Neural cell (in vitro differentiated cells): ENCODE data around the gene AURKA. TPM values are rescaled to one million over a fixed set of nuclear protein-coding genes. Genes with fewer than 3 reads are reported as not detected.

Experiments
- H2AFZ ChIP-seq: fragments of 200-600, 300-800 bp; sonication (generic), shearing (Covaris generic); 2 replicates; pipeline ENCODE4 v1.6.0; 2014; ENCODE audit warnings: low read depth, mild to moderate bottlenecking, antibody characterized with exemption, low read length, moderate library complexity
- H3F3A ChIP-seq: fragments of 200-600 bp; shearing (Covaris generic); 2 replicates; pipeline ENCODE4 v1.6.1; 2016; ENCODE audit warnings: mild to moderate bottlenecking, moderate library complexity, mixed read lengths, antibody characterized with exemption, low read length; ENCODE audit not compliant: insufficient read depth, poor library complexity, severe bottlenecking
- H3K27ac ChIP-seq: fragments of 200-600, 300-800 bp; sonication (generic), shearing (Covaris generic); 2 replicates; pipeline ENCODE4 v1.5.1; 2014; ENCODE audit warnings: mild to moderate bottlenecking, low read length, moderate library complexity
- H3K27me3 ChIP-seq: fragments of 300-800, 200-600 bp; sonication (generic), shearing (Covaris generic); 2 replicates; pipeline ENCODE4 v1.6.0; 2014; ENCODE audit warnings: mild to moderate bottlenecking, low read depth, low read length, moderate library complexity; ENCODE audit not compliant: insufficient read depth
- H3K36me3 ChIP-seq: fragments of 300-800, 200-600 bp; sonication (generic), shearing (Covaris generic); 2 replicates; pipeline ENCODE4 v1.5.1; 2014; ENCODE audit warnings: mild to moderate bottlenecking, antibody characterized with exemption, low read length, moderate library complexity; ENCODE audit not compliant: insufficient read depth
- H3K4me2 ChIP-seq: fragments of 300-800, 200-600 bp; sonication (generic), shearing (Covaris generic); 2 replicates; pipeline ENCODE4 v1.6.0; 2014; ENCODE audit warnings: mild to moderate bottlenecking, low read length
- H3K4me3 ChIP-seq: fragments of 300-800, 200-600 bp; sonication (generic), shearing (Covaris generic); 2 replicates; pipeline ENCODE4 v1.5.1; 2014; ENCODE audit warnings: mild to moderate bottlenecking, low read length, moderate library complexity
- H3K79me2 ChIP-seq: fragments of 200-600 bp; shearing (Covaris generic); replicated peaks from 2 replicates; pipeline ENCODE4 v1.6.0; 2014; ENCODE audit warnings: mild to moderate bottlenecking, low read length, moderate library complexity; ENCODE audit not compliant: insufficient read depth
- H3K9ac ChIP-seq: fragments of 300-800, 200-600 bp; sonication (generic), shearing (Covaris generic); 2 replicates; pipeline ENCODE4 v1.6.1; 2016; ENCODE audit warnings: mild to moderate bottlenecking, low read length, mixed read lengths
- H3K9me2 ChIP-seq: fragments of 200-600 bp; shearing (Covaris generic); 2 replicates; pipeline ENCODE4 v1.6.1; 2016; ENCODE audit warnings: mild to moderate bottlenecking, low read length, mixed read lengths; ENCODE audit not compliant: insufficient read depth
- H3K9me3 ChIP-seq: fragments of 200-600, 300-800 bp; sonication (generic), shearing (Covaris generic); 2 replicates; pipeline ENCODE4 v1.6.1; 2016; ENCODE audit warnings: mild to moderate bottlenecking, mixed run types, low read length, moderate library complexity, mixed read lengths
- H4K20me1 ChIP-seq: fragments of 200-600 bp; shearing (Covaris generic); 2 replicates; pipeline ENCODE4 v1.6.1; 2016; ENCODE audit warnings: mild to moderate bottlenecking, mixed run types; ENCODE audit not compliant: insufficient read depth
- EP300 ChIP-seq: fragments of 450-650 bp; conservative IDR thresholded peaks from 2 replicates; pipeline ENCODE4 v1.6.1; 2014; ENCODE audit warnings: antibody characterized with exemption, mild to moderate bottlenecking, moderate library complexity; ENCODE audit not compliant: poor library complexity, severe bottlenecking
- EZH2 ChIP-seq: fragments of 200-600, 300-800 bp; shearing (Covaris generic), sonication (generic); IDR thresholded peaks from 2 replicates; pipeline ENCODE4 v1.6.1; 2014; ENCODE audit warnings: antibody characterized with exemption, low read length, borderline replicate concordance, mild to moderate bottlenecking; ENCODE audit not compliant: insufficient read depth, poor library complexity, severe bottlenecking
- MXI1 ChIP-seq: fragments of 450-650 bp; conservative IDR thresholded peaks from 2 replicates; pipeline ENCODE4 v1.6.1; 2014; ENCODE audit warnings: antibody characterized with exemption, mild to moderate bottlenecking; ENCODE audit not compliant: poor library complexity, severe bottlenecking
- POLR2AphosphoS5 ChIP-seq: IDR thresholded peaks from 2 replicates; pipeline ENCODE4 v1.6.1; 2012
- RAD21 ChIP-seq: fragments of 450-650 bp; conservative IDR thresholded peaks from 2 replicates; pipeline ENCODE4 v1.6.1; 2014; ENCODE audit warnings: antibody characterized with exemption, mild to moderate bottlenecking, moderate library complexity
- SMC3 ChIP-seq: fragments of 450-650 bp; conservative IDR thresholded peaks from 2 replicates; pipeline ENCODE4 v1.6.1; 2014; ENCODE audit warnings: antibody characterized with exemption, mild to moderate bottlenecking, moderate library complexity; ENCODE audit not compliant: poor library complexity
- TAF1 ChIP-seq: IDR thresholded peaks from 2 replicates; pipeline ENCODE4 v1.6.1; 2012; ENCODE audit warnings: low read depth
- polyA plus RNA-seq: library from polyadenylated mRNA; depleted of rRNA; stranded (reverse); fragments of >200 nt; gene quantifications from 2 replicates; pipeline ENCODE4 v1.2.3, GENCODE V29; 2014
- TF ChIP-seq, protein P1 (sequence below): fragments of 450-650 bp; IDR thresholded peaks from 2 replicates; pipeline ENCODE4 v1.5.1; 2014; ENCODE audit warnings: antibody characterized with exemption, mild to moderate bottlenecking, moderate library complexity; ENCODE audit not compliant: poor library complexity, severe bottlenecking
- TF ChIP-seq, protein P2 (sequence below): IDR thresholded peaks from 2 replicates; pipeline ENCODE4 v1.6.1; 2012; ENCODE audit warnings: borderline replicate concordance

Gene AURKA
- polyA plus RNA-seq, 1 donor from 2014 or later: 2.5 TPM

DNA sequence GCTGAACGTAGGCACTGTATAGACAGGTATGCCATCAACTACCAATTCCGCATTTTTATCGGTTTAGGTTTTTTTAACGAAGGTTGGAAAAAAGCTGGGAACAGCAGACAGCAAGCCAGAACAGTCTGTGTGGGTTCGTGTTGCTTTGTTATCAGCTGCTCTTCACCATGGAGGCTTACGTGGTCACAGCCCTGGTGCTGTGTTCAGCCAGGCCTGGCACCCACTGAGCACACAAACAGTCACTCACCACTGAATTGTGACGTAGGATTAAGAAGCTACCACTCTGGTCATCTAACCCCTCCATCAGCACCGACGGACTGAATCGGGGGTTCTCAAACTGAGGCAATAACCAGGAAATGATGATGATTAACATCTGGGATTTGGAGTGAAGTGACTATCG, 20.0 kb downstream of the AURKA start:
- Histone ChIP-seq H2AFZ (no peak overlapping the region), H3K79me2 (peaks cover 6% of the 10 kb centered on the region), H3K27ac (no peak overlapping the region), H3K9me3 (no peaks in the 10 kb centered on the region), H3K4me3 (no peak overlapping the region), H4K20me1 (no peaks in the 10 kb centered on the region), H3K4me2 (no peak overlapping the region), H3K36me3 (no peaks in the 10 kb centered on the region), H3F3A (no peaks in the 10 kb centered on the region), H3K9me2 (no peaks in the 10 kb centered on the region), H3K27me3 (no peaks in the 10 kb centered on the region), H3K9ac (no peak overlapping the region)
- TF ChIP-seq MXI1: no peak
- TF ChIP-seq, protein P1, sequence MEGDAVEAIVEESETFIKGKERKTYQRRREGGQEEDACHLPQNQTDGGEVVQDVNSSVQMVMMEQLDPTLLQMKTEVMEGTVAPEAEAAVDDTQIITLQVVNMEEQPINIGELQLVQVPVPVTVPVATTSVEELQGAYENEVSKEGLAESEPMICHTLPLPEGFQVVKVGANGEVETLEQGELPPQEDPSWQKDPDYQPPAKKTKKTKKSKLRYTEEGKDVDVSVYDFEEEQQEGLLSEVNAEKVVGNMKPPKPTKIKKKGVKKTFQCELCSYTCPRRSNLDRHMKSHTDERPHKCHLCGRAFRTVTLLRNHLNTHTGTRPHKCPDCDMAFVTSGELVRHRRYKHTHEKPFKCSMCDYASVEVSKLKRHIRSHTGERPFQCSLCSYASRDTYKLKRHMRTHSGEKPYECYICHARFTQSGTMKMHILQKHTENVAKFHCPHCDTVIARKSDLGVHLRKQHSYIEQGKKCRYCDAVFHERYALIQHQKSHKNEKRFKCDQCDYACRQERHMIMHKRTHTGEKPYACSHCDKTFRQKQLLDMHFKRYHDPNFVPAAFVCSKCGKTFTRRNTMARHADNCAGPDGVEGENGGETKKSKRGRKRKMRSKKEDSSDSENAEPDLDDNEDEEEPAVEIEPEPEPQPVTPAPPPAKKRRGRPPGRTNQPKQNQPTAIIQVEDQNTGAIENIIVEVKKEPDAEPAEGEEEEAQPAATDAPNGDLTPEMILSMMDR: no peak
- no peak for TF ChIP-seq POLR2AphosphoS5
- no peak for TF ChIP-seq SMC3
- no peak for TF ChIP-seq EP300
- TF ChIP-seq, protein P2, sequence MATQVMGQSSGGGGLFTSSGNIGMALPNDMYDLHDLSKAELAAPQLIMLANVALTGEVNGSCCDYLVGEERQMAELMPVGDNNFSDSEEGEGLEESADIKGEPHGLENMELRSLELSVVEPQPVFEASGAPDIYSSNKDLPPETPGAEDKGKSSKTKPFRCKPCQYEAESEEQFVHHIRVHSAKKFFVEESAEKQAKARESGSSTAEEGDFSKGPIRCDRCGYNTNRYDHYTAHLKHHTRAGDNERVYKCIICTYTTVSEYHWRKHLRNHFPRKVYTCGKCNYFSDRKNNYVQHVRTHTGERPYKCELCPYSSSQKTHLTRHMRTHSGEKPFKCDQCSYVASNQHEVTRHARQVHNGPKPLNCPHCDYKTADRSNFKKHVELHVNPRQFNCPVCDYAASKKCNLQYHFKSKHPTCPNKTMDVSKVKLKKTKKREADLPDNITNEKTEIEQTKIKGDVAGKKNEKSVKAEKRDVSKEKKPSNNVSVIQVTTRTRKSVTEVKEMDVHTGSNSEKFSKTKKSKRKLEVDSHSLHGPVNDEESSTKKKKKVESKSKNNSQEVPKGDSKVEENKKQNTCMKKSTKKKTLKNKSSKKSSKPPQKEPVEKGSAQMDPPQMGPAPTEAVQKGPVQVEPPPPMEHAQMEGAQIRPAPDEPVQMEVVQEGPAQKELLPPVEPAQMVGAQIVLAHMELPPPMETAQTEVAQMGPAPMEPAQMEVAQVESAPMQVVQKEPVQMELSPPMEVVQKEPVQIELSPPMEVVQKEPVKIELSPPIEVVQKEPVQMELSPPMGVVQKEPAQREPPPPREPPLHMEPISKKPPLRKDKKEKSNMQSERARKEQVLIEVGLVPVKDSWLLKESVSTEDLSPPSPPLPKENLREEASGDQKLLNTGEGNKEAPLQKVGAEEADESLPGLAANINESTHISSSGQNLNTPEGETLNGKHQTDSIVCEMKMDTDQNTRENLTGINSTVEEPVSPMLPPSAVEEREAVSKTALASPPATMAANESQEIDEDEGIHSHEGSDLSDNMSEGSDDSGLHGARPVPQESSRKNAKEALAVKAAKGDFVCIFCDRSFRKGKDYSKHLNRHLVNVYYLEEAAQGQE: no peak
- TF ChIP-seq RAD21: no peak
- TF ChIP-seq TAF1: no peak
- no peak for TF ChIP-seq EZH2

DNA sequence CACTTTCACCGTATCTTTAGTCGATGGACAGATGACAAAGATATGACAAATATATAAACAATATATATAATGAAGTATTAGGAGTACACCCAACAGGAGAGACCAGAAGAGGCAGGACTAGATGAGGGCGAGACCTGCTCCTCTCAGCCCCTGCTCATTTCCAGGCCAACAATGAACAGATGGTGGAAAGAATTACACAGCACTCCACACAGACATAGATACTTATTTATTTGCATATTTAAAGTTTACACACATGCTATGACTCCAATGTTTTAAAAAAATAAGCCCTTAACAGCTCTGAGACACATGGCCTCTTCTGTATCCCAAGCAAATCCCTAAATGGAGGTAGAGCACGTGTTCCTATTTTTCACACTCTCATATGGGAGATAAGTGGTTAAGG, 22.8 kb downstream of the AURKA start:
- no peaks in the 10 kb centered on the region for H3K36me3 ChIP-seq
- H3K4me2 ChIP-seq: no peak overlapping the region
- H3F3A ChIP-seq: no peaks in the 10 kb centered on the region
- no peaks in the 10 kb centered on the region for H3K9me3 ChIP-seq
- H3K4me3 ChIP-seq: no peak overlapping the region
- no peaks in the 10 kb centered on the region for H3K9me2 ChIP-seq
- H4K20me1 ChIP-seq: no peaks in the 10 kb centered on the region
- TF ChIP-seq EP300 (no peak), MXI1 (no peak), RAD21 (no peak), POLR2AphosphoS5 (no peak), SMC3 (no peak), EZH2 (no peak), TAF1 (no peak)
- TF ChIP-seq, protein P2: no peak
- TF ChIP-seq, protein P1: no peak
- H2AFZ ChIP-seq: no peak overlapping the region
- H3K79me2 ChIP-seq: no peaks in the 10 kb centered on the region
- H3K27me3 ChIP-seq: no peaks in the 10 kb centered on the region
- no peak overlapping the region for H3K27ac ChIP-seq
- H3K9ac ChIP-seq: no peak overlapping the region
